Endothelial cell of umbilical vein (primary cell): Measurements from ENCODE around the gene LAMA5. TPM values are rescaled to one million over a fixed set of nuclear protein-coding genes. Genes with fewer than 3 reads are reported as not detected.

Experiments used
- BruUV-seq: library from RNA; stranded (reverse); fragments of 400-500 nt; replicated peaks from 2 replicates; lab custom pipeline; 2021; lab: Mats Ljungman, UMichigan
- CTCF ChIA-PET: fragments of 300-600, 350-600 bp; sonication (Branson Sonifier 250); formaldehyde crosslinking; loops from one replicate; lab custom pipeline; 2021; ENCODE audit warnings: antibody characterized with exemption, inconsistent platforms; lab: Charles Lee
- POLR2A ChIA-PET: fragments of 300-600, 350-600 bp; sonication (Branson Sonifier 250); formaldehyde crosslinking; loops from one replicate; lab custom pipeline; 2021; ENCODE audit warnings: antibody characterized with exemption, inconsistent platforms; lab: Charles Lee
- DNase-seq: peaks from one replicate; pipeline ENCODE4 v3.0.0-alpha.2; 2011; ENCODE audit warnings: low read depth, low spot score
- FAIRE-seq: peaks from 2 replicates; lab custom pipeline; 2011; peaks lifted over from hg19 to GRCh38; lab: Jason Lieb, UNC
- H2AFZ ChIP-seq: 2 replicates; pipeline ENCODE4 v1.6.0; 2012; ENCODE audit warnings: low read depth, low read length, control low read depth, inconsistent platforms
- H3K27ac ChIP-seq: 2 replicates; pipeline ENCODE4 v1.5.1; 2011; ENCODE audit warnings: low read depth, mild to moderate bottlenecking, control low read depth, low read length, moderate library complexity; ENCODE audit not compliant: insufficient read depth
- H3K27me3 ChIP-seq, 2 experiments: 2 replicates each; pipeline versions ENCODE4 v1.6.0 to v1.6.1; 2011; ENCODE audit warnings: low read length in 2 of 2, mixed read lengths in 1 of 2; ENCODE audit not compliant: control insufficient read depth in 2 of 2, insufficient read depth in 2 of 2
- H3K36me3 ChIP-seq, 2 experiments: 2 replicates in 1 of 2; 3 replicates in 1 of 2; pipeline ENCODE4 v1.5.1; 2011; ENCODE audit warnings: low read length in 2 of 2, mild to moderate bottlenecking in 1 of 2, moderate library complexity in 1 of 2; ENCODE audit not compliant: control insufficient read depth in 2 of 2, insufficient read depth in 2 of 2; ENCODE audit errors: extremely low read depth in 1 of 2
- H3K4me1 ChIP-seq: 3 replicates; pipeline ENCODE4 v1.5.1; 2011; ENCODE audit warnings: mild to moderate bottlenecking, low read length; ENCODE audit not compliant: control insufficient read depth, insufficient read depth; ENCODE audit errors: extremely low read depth
- H3K4me2 ChIP-seq: 2 replicates; pipeline ENCODE4 v1.6.1; 2011; ENCODE audit warnings: low read length, control low read depth, mixed read lengths; ENCODE audit not compliant: insufficient read depth
- H3K4me3 ChIP-seq, 3 experiments: fragments of 200-600 bp in 1 of 3; sonication (generic), shearing (Covaris generic) in 1 of 3; replicated peaks in 1 of 3; 2 replicates each; pipeline ENCODE4 v1.5.1; 2011 to 2016; ENCODE audit warnings: control low read depth in 3 of 3, low read length in 3 of 3, mild to moderate bottlenecking in 2 of 3, inconsistent platforms in 1 of 3, low read depth in 1 of 3, moderate library complexity in 1 of 3; ENCODE audit not compliant: insufficient read depth in 1 of 3
- H3K79me2 ChIP-seq: 2 replicates; pipeline ENCODE4 v1.6.0; 2012; ENCODE audit warnings: low read length, inconsistent platforms; ENCODE audit not compliant: control insufficient read depth, insufficient read depth
- H3K9ac ChIP-seq: replicated peaks from 2 replicates; pipeline ENCODE3; 2011; ENCODE audit warnings: low read length, control low read depth; ENCODE audit not compliant: insufficient read depth; ENCODE audit errors: extremely low read depth
- H3K9me1 ChIP-seq: replicated peaks from 3 replicates; pipeline ENCODE4 v1.6.0; 2011; ENCODE audit warnings: mild to moderate bottlenecking, low read length; ENCODE audit not compliant: control insufficient read depth, insufficient read depth; ENCODE audit errors: extremely low read depth
- H3K9me3 ChIP-seq: replicated peaks from 2 replicates; pipeline ENCODE4 v1.5.1; 2012; ENCODE audit warnings: low read length, inconsistent platforms; ENCODE audit not compliant: control insufficient read depth, insufficient read depth
- H4K20me1 ChIP-seq: replicated peaks from 2 replicates; pipeline ENCODE3; 2011; ENCODE audit warnings: mild to moderate bottlenecking, low read length; ENCODE audit not compliant: control insufficient read depth, insufficient read depth; ENCODE audit errors: extremely low read depth
- EZH2 ChIP-seq: IDR thresholded peaks from 2 replicates; pipeline ENCODE4 v1.6.1; 2012; ENCODE audit warnings: borderline replicate concordance, low read depth, mild to moderate bottlenecking, moderate library complexity, low read length, inconsistent platforms; ENCODE audit not compliant: severe bottlenecking
- FOS ChIP-seq: IDR thresholded peaks from 2 replicates; pipeline ENCODE4 v1.6.1; 2011; ENCODE audit warnings: mild to moderate bottlenecking, low read length, moderate library complexity, borderline replicate concordance; ENCODE audit not compliant: insufficient read depth
- GATA2 ChIP-seq: IDR thresholded peaks from 2 replicates; pipeline ENCODE4 v1.7.0; 2011; ENCODE audit warnings: low read depth, mild to moderate bottlenecking, moderate library complexity, mixed read lengths, low read length; ENCODE audit not compliant: insufficient read length, insufficient read depth
- JUN ChIP-seq: IDR thresholded peaks from 2 replicates; pipeline ENCODE4 v1.6.1; 2011; ENCODE audit warnings: borderline replicate concordance, low read depth; ENCODE audit not compliant: insufficient read length, insufficient read depth
- MYC ChIP-seq: IDR thresholded peaks from one replicate; pipeline ENCODE4 v1.6.1; 2011; ENCODE audit warnings: mild to moderate bottlenecking, low read depth, low read length
- POLR2A ChIP-seq: IDR thresholded peaks from 2 replicates; pipeline ENCODE4 v1.6.1; 2012; ENCODE audit warnings: low read depth, mild to moderate bottlenecking, control low read depth, low read length
- POLR2AphosphoS5 ChIP-seq: IDR thresholded peaks from 2 replicates; pipeline ENCODE4 v1.6.1; 2012; ENCODE audit warnings: low read depth, mild to moderate bottlenecking, control low read depth, low read length, moderate library complexity; ENCODE audit not compliant: insufficient read depth
- dilution Hi-C: fragments of 300-500 bp; cut with MboI; formaldehyde crosslinking; loops from one replicate; pipeline ENCODE4 v1.15.0; 2019; ENCODE audit warnings: low sequenced_read_pairs; ENCODE audit not compliant: extremely low pct_ligation_motif_present
- intact Hi-C: fragments of 100-400 bp; cut with micrococcal nuclease; formaldehyde crosslinking; loops from one replicate; pipeline ENCODE4 v1.10.0; 2022
- polyA plus RNA-seq, 4 experiments: library from polyadenylated mRNA; depleted of rRNA in 3 of 4; stranded (reverse) in 3 of 4; unstranded in 1 of 4; fragments of >200 nt; gene quantifications; 2 replicates each; pipeline versions ENCODE4 v1.2.1 to v1.2.3, GENCODE V29; 2011 to 2012; ENCODE audit warnings: missing spikeins in 1 of 4
- total RNA-seq: library from RNA; stranded (reverse); gene quantifications from 2 replicates; pipeline ENCODE4 v1.2.3, GENCODE V29; 2021
- TF ChIP-seq, protein P1 (sequence below): IDR thresholded peaks from 2 replicates; pipeline ENCODE4 v1.6.1; 2011; ENCODE audit not compliant: insufficient read depth, insufficient read length
- TF ChIP-seq, protein P2 (sequence below), 2 donors: IDR thresholded peaks; 1 replicate in 1 of 2; 2 replicates in 1 of 2; pipeline ENCODE4 v1.5.1; 2011; ENCODE audit warnings: low read length in 2 of 2, mild to moderate bottlenecking in 2 of 2, moderate library complexity in 2 of 2, control low read depth in 1 of 2, inconsistent platforms in 1 of 2, low read depth in 1 of 2; ENCODE audit not compliant: insufficient read depth in 1 of 2; ENCODE audit errors: extremely low read depth in 1 of 2

The LAMA5 gene
- total and polyA plus RNA-seq, 2 donors (not counting 3 experiments of a cell fraction or from before 2014, with no cell fraction given): 24.0 to 145 TPM

DNA sequence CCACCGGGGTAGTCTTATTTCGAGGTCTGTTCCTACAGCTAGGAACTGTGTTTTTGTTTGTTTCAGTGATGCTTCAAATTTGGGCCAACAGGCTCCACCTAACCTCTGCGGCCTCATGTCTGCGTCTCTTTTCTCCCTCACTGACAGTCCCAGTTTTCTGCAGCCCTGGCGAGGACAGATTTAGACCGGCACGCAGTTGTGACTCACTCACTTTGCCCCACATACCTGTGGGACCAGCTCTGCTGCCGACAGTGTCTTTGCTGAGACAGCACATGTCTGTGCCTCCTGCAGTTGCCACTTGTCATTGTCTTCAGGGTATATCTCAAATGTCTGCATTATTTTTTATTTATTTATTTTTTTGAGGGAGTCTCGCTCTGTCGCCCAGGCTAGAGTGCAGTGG lies 99.6 kb downstream of the LAMA5 start:
- TF ChIP-seq JUN (no peak), MYC (no peak), POLR2AphosphoS5 (no peak), EZH2 (no peak), GATA2 (no peak), FOS (no peak), POLR2A (no peak)
- TF ChIP-seq, protein P1, sequence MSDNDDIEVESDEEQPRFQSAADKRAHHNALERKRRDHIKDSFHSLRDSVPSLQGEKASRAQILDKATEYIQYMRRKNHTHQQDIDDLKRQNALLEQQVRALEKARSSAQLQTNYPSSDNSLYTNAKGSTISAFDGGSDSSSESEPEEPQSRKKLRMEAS: no peak
- TF ChIP-seq, protein P2, sequence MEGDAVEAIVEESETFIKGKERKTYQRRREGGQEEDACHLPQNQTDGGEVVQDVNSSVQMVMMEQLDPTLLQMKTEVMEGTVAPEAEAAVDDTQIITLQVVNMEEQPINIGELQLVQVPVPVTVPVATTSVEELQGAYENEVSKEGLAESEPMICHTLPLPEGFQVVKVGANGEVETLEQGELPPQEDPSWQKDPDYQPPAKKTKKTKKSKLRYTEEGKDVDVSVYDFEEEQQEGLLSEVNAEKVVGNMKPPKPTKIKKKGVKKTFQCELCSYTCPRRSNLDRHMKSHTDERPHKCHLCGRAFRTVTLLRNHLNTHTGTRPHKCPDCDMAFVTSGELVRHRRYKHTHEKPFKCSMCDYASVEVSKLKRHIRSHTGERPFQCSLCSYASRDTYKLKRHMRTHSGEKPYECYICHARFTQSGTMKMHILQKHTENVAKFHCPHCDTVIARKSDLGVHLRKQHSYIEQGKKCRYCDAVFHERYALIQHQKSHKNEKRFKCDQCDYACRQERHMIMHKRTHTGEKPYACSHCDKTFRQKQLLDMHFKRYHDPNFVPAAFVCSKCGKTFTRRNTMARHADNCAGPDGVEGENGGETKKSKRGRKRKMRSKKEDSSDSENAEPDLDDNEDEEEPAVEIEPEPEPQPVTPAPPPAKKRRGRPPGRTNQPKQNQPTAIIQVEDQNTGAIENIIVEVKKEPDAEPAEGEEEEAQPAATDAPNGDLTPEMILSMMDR (IDR thresholded peaks at IDR 0.05; ENCODE audit: extremely low read depth in 1 of 2, insufficient read depth in 1 of 2, low read depth in 1 of 2, low read length in 2 of 2): no peak

More for the DNA sequence above, 99.6 kb downstream of the LAMA5 start:
- intact Hi-C loops (loop anchor here (10.0 kb wide), 1 partner anchor 253 kb away; no protein-coding TSS in a partner anchor), dilution Hi-C loops (no loop called here)
- no peaks in the 10 kb centered on the region for H3K79me2 ChIP-seq
- FAIRE-seq (no peak), DNase-seq (no peak)
- H2AFZ ChIP-seq: no peak overlapping the region
- H4K20me1 ChIP-seq: no peaks in the 10 kb centered on the region
- no peak overlapping the region for H3K9ac ChIP-seq
- no peaks in the 10 kb centered on the region for H3K4me1 ChIP-seq
- peaks cover 4 to 22% of the 10 kb centered on the region in 2 experiments for H3K36me3 ChIP-seq
- H3K4me2 ChIP-seq: no peak overlapping the region
- H3K27ac ChIP-seq: no peak overlapping the region
- CTCF ChIA-PET: no interaction called here
- no TSS peak for BruUV-seq
- no peaks in the 10 kb centered on the region for H3K9me3 ChIP-seq
- H3K27me3 ChIP-seq: no peaks in the 10 kb centered on the region
- no peak overlapping the region for H3K4me3 ChIP-seq
- POLR2A ChIA-PET: interaction anchor here (0.6 kb wide), 1 partner anchor 167 kb away, joined by 3 read pairs; no protein-coding TSS in a partner anchor
- H3K9me1 ChIP-seq: no peaks in the 10 kb centered on the region
